Left lung (tissue), 10 donors: ENCODE data around the gene GABPA. TPM values are rescaled to one million over a fixed set of nuclear protein-coding genes. Genes with fewer than 3 reads are reported as not detected.
A peak's percentile ranks its signal among the peaks of the same experiment; 100 is the strongest.

Experiments used
- ATAC-seq: fragments of 200-7000 bp; cut with Tn5 transposase; one replicate; pipeline ENCODE4 v1.9.1; 2020; ENCODE audit warnings: moderate library complexity
- DNase-seq, 4 donors: peaks; one replicate each; pipeline ENCODE4 v3.0.0-alpha.2; 2013 to 2020
- H3K27ac ChIP-seq, 2 donors: fragments of 200-600 bp; sonication (generic) in 1 of 2; one replicate each; pipeline versions ENCODE4 v1.5.0 to v1.8.0; 2020 to 2021
- H3K27me3 ChIP-seq, 2 donors: fragments of 200-600 bp; sonication (generic) in 1 of 2; one replicate each; pipeline versions ENCODE4 v1.5.0 to v1.8.0; 2020 to 2021
- H3K36me3 ChIP-seq, 2 donors: fragments of 200-600 bp; sonication (generic) in 1 of 2; one replicate each; pipeline versions ENCODE4 v1.5.0 to v1.8.0; 2020 to 2021
- H3K4me1 ChIP-seq, 2 donors: fragments of 200-600 bp; one replicate each; pipeline ENCODE4 v1.8.0; 2021
- H3K4me3 ChIP-seq, 2 donors: fragments of 200-600 bp; sonication (generic) in 1 of 2; one replicate each; pipeline versions ENCODE4 v1.5.0 to v1.8.0; 2020 to 2021; ENCODE audit warnings: mild to moderate bottlenecking in 1 of 2
- H3K9me3 ChIP-seq, 2 donors: fragments of 200-600 bp; sonication (generic) in 1 of 2; one replicate each; pipeline versions ENCODE4 v1.5.0 to v1.8.0; 2020 to 2021
- CTCF ChIP-seq, 2 donors: fragments of 200-600 bp; sonication (generic) in 1 of 2; IDR thresholded peaks; one replicate each; pipeline versions ENCODE4 v1.5.0 to v1.8.0; 2021; ENCODE audit warnings: antibody characterized with exemption in 2 of 2
- intact Hi-C, 2 donors: fragments of 100-400 bp; cut with DNase I; formaldehyde crosslinking; loops; one replicate each; pipeline versions ENCODE4 v1.11.2 to v1.14.2; 2022
- polyA plus RNA-seq, 6 donors: library from polyadenylated mRNA; unstranded; fragments of 120-200 nt; gene quantifications; one replicate each; pipeline ENCODE4 v1.2.1, GENCODE V29; 2013; ENCODE audit not compliant: insufficient read length in 6 of 6
- total RNA-seq, 2 donors: library from RNA; stranded (reverse); fragmentation: NEBNext Ultra II Directional; extraction: Animal tissue kit (Norgen Biotek cat#: 25700); gene quantifications; one replicate each; pipeline ENCODE4 v1.2.1, GENCODE V29; 2021
- donor health status: DM: no; HTN: yes; CAD: no.
- donor health status: DM: no; HTN: no; CAD: no.

GABPA gene
- total and polyA plus RNA-seq, 8 donors, result 23.5 to 44.5 (median 40.1) TPM

GRCh38 chr21:25791319-25791718, 56.5 kb downstream of the GABPA start:
- intact Hi-C loops, result no loop called here
- no peaks in the 10 kb centered on the region for H3K9me3 ChIP-seq
- peaks cover 0 to 4% of the 10 kb centered on the region in 2 donors for H3K4me1 ChIP-seq
- ATAC-seq (no peak), DNase-seq (no peak)
- H3K27ac ChIP-seq, result no peak overlapping the region
- TF ChIP-seq CTCF (IDR thresholded peaks at IDR 0.05), result no peak
- no peaks in the 10 kb centered on the region for H3K36me3 ChIP-seq
- peaks cover 0 to 9% of the 10 kb centered on the region in 2 donors for H3K27me3 ChIP-seq
- H3K4me3 ChIP-seq, result no peak overlapping the region

- Histone ChIP-seq H3K36me3 (no peaks in the 10 kb centered on the region), H3K9me3 (no peaks in the 10 kb centered on the region), H3K4me1 (peaks cover 0 to 8% of the 10 kb centered on the region in 2 donors), H3K27me3 (no peaks in the 10 kb centered on the region), H3K27ac (no peak overlapping the region), H3K4me3 (no peak overlapping the region)
- TF ChIP-seq CTCF (IDR thresholded peaks at IDR 0.05), result peak; percentile 87 to 97
- intact Hi-C loops, result no loop called here
- ATAC-seq (peak; percentile 100), DNase-seq (peak; percentile 42 to 85 (median 74))
Measured at GRCh38 chr21:25801217-25802014, 66.6 kb downstream of the GABPA start.

GRCh38 chr21:25806060-25806459, 71.3 kb downstream of the GABPA start:
- H3K4me3 ChIP-seq, result no peak overlapping the region
- TF ChIP-seq CTCF (IDR thresholded peaks at IDR 0.05), result no peak

GRCh38 chr21:25807191-25807590, 72.4 kb downstream of the GABPA start:
- Histone ChIP-seq H3K9me3 (no peaks in the 10 kb centered on the region), H3K4me1 (no peaks in the 10 kb centered on the region), H3K36me3 (no peaks in the 10 kb centered on the region), H3K27me3 (no peaks in the 10 kb centered on the region), H3K27ac (no peak overlapping the region), H3K4me3 (no peak overlapping the region)
- intact Hi-C loops, result no loop called here
- TF ChIP-seq CTCF (IDR thresholded peaks at IDR 0.05), result no peak
- DNase-seq, result no peak
- no peak for ATAC-seq

More at GRCh38 chr21:25806060-25806459, 71.3 kb downstream of the GABPA start:
- no peak overlapping the region for H3K27ac ChIP-seq
- intact Hi-C loops, result no loop called here
- H3K36me3 ChIP-seq, result no peaks in the 10 kb centered on the region
- H3K27me3 ChIP-seq, result no peaks in the 10 kb centered on the region
- ATAC-seq (no peak), DNase-seq (no peak)
- no peaks in the 10 kb centered on the region for H3K9me3 ChIP-seq
- peaks cover 0 to 8% of the 10 kb centered on the region in 2 donors for H3K4me1 ChIP-seq

GRCh38 chr21:25809013-25809412, 74.2 kb downstream of the GABPA start:
- no peak for DNase-seq
- ATAC-seq, result no peak
- H3K4me1 ChIP-seq, result no peaks in the 10 kb centered on the region
- H3K27ac ChIP-seq, result no peak overlapping the region
- no peaks in the 10 kb centered on the region for H3K27me3 ChIP-seq
- no peaks in the 10 kb centered on the region for H3K36me3 ChIP-seq
- TF ChIP-seq CTCF (IDR thresholded peaks at IDR 0.05), result no peak
- H3K4me3 ChIP-seq, result no peak overlapping the region
- intact Hi-C loops, result no loop called here
- no peaks in the 10 kb centered on the region for H3K9me3 ChIP-seq
